ENCODE data around the gene ATP10D. TPM values are rescaled to one million over a fixed set of nuclear protein-coding genes. Genes with fewer than 3 reads are reported as not detected.

Gene ATP10D
- total and polyA plus RNA-seq, 2 donors (not counting 1 experiment from before 2014, with no cell fraction given) = 16.1 to 36.2 TPM

- Histone ChIP-seq H3K4me1 (ENCODE audit: control insufficient read depth in 2 of 2, insufficient read depth in 2 of 2, low read length in 2 of 2) (peaks cover 28 to 58% of the 10 kb centered on the region in 2 donors), H3K4me3 (ENCODE audit: control extremely low read depth in 1 of 5, extremely low read depth in 1 of 5, insufficient read depth in 1 of 5, low read depth in 2 of 5, low read length in 4 of 5) (no peak overlapping the region), H3K79me2 (ENCODE audit: control insufficient read depth, insufficient read depth, low read length) (peaks cover 88% of the 10 kb centered on the region), H3K27me3 (replicated peaks in 1 of 4; ENCODE audit: control extremely low read depth in 1 of 4, control insufficient read depth in 3 of 4, insufficient read depth in 4 of 4, low read length in 3 of 4) (no peaks in the 10 kb centered on the region), H3K9ac (ENCODE audit: low read length) (peak overlapping the region; percentile 37), H2AFZ (ENCODE audit: insufficient read depth, low read depth, low read length, poor library complexity, severe bottlenecking) (peak overlapping the region; percentile 30), H3K9me3 (ENCODE audit: control extremely low read depth in 1 of 3, control insufficient read depth in 2 of 3, insufficient read depth in 1 of 3, low read length in 2 of 3) (peaks cover 2 to 3% (median 2%) of the 10 kb centered on the region in 3 donors), H3K4me2 (replicated peaks; ENCODE audit: low read depth, low read length, poor library complexity, severe bottlenecking) (peak overlapping the region; percentile 48), H3K27ac (ENCODE audit: low read length in 2 of 2) (peak overlapping the region; percentile 15 to 73), H4K20me1 (ENCODE audit: control insufficient read depth, insufficient read depth, low read length, poor library complexity, severe bottlenecking) (no peaks in the 10 kb centered on the region), H3K36me3 (replicated peaks in 1 of 2; ENCODE audit: control extremely low read depth in 1 of 2, control insufficient read depth in 1 of 2, extremely low read depth in 1 of 2, insufficient read depth in 2 of 2, low read length in 1 of 2) (no peaks in the 10 kb centered on the region)
- TF ChIP-seq EZH2 (IDR thresholded peaks at IDR 0.05; ENCODE audit: borderline replicate concordance, insufficient read depth, low read depth, low read length, poor library complexity, severe bottlenecking) = no peak
- TF ChIP-seq CTCF (IDR thresholded peaks at IDR 0.05) = no peak
- DNase-seq (no peak), ATAC-seq (ENCODE audit: low read depth) (no peak)
- POLR2A ChIA-PET = interaction anchor here (1.3 kb wide), 1 partner anchor 30 kb away, joined by 3 read pairs; the partner anchor contains the start of gene COMMD8
- intact Hi-C loops (cut with micrococcal nuclease) = loop anchor here (2.0 kb wide), 1 partner anchor 15 kb away; no protein-coding TSS in a partner anchor
- no peaks in the 10 kb centered on the region for H3K9me3 Mint-ChIP-seq (ENCODE audit: insufficient read depth)
- peak overlapping the region; percentile 49 for H3K4me3 Mint-ChIP-seq
- H3K27ac Mint-ChIP-seq = peak overlapping the region; percentile 83
- no peaks in the 10 kb centered on the region for H3K27me3 Mint-ChIP-seq
- peaks cover 67% of the 10 kb centered on the region for H3K4me1 Mint-ChIP-seq
- WGBS (ENCODE audit: insufficient coverage) = 63% methylated on average over 1 of the region's 3 CpGs
- CTCF ChIA-PET = interaction anchor here (1.0 to 2.1 kb wide), 5 partner anchors 8 to 73 kb away, joined by 4 to 9 read pairs (median 6); partner anchors contain the start of genes ATP10D and COMMD8
Observed at GRCh38 chr4:47493238-47494123, 8.4 kb downstream of the ATP10D start.

GRCh38 chr4:47494124-47494430 lies 9.0 kb downstream of the ATP10D start:
- Histone ChIP-seq H2AFZ (ENCODE audit: insufficient read depth, low read depth, low read length, poor library complexity, severe bottlenecking) (no peak overlapping the region), H3K27me3 (replicated peaks in 1 of 4; ENCODE audit: control extremely low read depth in 1 of 4, control insufficient read depth in 3 of 4, insufficient read depth in 4 of 4, low read length in 3 of 4) (no peaks in the 10 kb centered on the region), H3K9ac (ENCODE audit: low read length) (peak overlapping the region; percentile 37), H3K79me2 (ENCODE audit: control insufficient read depth, insufficient read depth, low read length) (peaks cover 86% of the 10 kb centered on the region), H3K27ac (ENCODE audit: low read length in 2 of 2) (peak overlapping the region; percentile 15 to 73), H3K9me3 (ENCODE audit: control extremely low read depth in 1 of 3, control insufficient read depth in 2 of 3, insufficient read depth in 1 of 3, low read length in 2 of 3) (peaks cover 0 to 2% (median 0%) of the 10 kb centered on the region in 3 donors), H3K4me3 (ENCODE audit: control extremely low read depth in 1 of 5, extremely low read depth in 1 of 5, insufficient read depth in 1 of 5, low read depth in 2 of 5, low read length in 4 of 5) (no peak overlapping the region), H3K4me2 (replicated peaks; ENCODE audit: low read depth, low read length, poor library complexity, severe bottlenecking) (peak overlapping the region; percentile 48), H4K20me1 (ENCODE audit: control insufficient read depth, insufficient read depth, low read length, poor library complexity, severe bottlenecking) (no peaks in the 10 kb centered on the region), H3K4me1 (ENCODE audit: control insufficient read depth in 2 of 2, insufficient read depth in 2 of 2, low read length in 2 of 2) (peaks cover 29 to 58% of the 10 kb centered on the region in 2 donors), H3K36me3 (replicated peaks in 1 of 2; ENCODE audit: control extremely low read depth in 1 of 2, control insufficient read depth in 1 of 2, extremely low read depth in 1 of 2, insufficient read depth in 2 of 2, low read length in 1 of 2) (no peaks in the 10 kb centered on the region)
- peaks cover 67% of the 10 kb centered on the region for H3K4me1 Mint-ChIP-seq
- H3K27ac Mint-ChIP-seq = peak overlapping the region; percentile 83
- POLR2A ChIA-PET = no interaction called here
- intact Hi-C loops (cut with micrococcal nuclease) = no loop called here
- CTCF ChIA-PET = interaction anchor here (1.2 to 2.1 kb wide), 3 partner anchors 9 to 72 kb away, joined by 4 to 9 read pairs (median 6); partner anchors contain the start of gene ATP10D
- ATAC-seq (ENCODE audit: low read depth) = no peak
- no peaks in the 10 kb centered on the region for H3K27me3 Mint-ChIP-seq
- no peaks in the 10 kb centered on the region for H3K9me3 Mint-ChIP-seq (ENCODE audit: insufficient read depth)
- no peak for DNase-seq
- H3K4me3 Mint-ChIP-seq = no peak overlapping the region
- TF ChIP-seq CTCF (IDR thresholded peaks at IDR 0.05) (no peak), EZH2 (IDR thresholded peaks at IDR 0.05; ENCODE audit: borderline replicate concordance, insufficient read depth, low read depth, low read length, poor library complexity, severe bottlenecking) (no peak)
- WGBS (ENCODE audit: insufficient coverage) = no CpG with 5 or more reads among the region's 4 CpGs
